Ovary (tissue), 3 donors: ENCODE measurements around the gene RASA3.

Source experiments
- EP300 ChIP-seq: sonication (generic); formaldehyde crosslinking; IDR thresholded peaks from one replicate; pipeline ENCODE4 v1.6.1; 2017; ENCODE audit warnings: antibody characterized with exemption
- TF ChIP-seq, protein P1 (sequence below), 3 donors: fragments of 450-650 bp in 2 of 3; fragments of 200-600 bp in 1 of 3; IDR thresholded peaks; one replicate each; pipeline versions ENCODE4 v1.5.1 to v1.8.0; 2016 to 2022; ENCODE audit warnings: antibody characterized with exemption in 3 of 3, mild to moderate bottlenecking in 1 of 3
- donor health status: DM: no; HTN: no; CAD: no.

- TF ChIP-seq, protein P1, sequence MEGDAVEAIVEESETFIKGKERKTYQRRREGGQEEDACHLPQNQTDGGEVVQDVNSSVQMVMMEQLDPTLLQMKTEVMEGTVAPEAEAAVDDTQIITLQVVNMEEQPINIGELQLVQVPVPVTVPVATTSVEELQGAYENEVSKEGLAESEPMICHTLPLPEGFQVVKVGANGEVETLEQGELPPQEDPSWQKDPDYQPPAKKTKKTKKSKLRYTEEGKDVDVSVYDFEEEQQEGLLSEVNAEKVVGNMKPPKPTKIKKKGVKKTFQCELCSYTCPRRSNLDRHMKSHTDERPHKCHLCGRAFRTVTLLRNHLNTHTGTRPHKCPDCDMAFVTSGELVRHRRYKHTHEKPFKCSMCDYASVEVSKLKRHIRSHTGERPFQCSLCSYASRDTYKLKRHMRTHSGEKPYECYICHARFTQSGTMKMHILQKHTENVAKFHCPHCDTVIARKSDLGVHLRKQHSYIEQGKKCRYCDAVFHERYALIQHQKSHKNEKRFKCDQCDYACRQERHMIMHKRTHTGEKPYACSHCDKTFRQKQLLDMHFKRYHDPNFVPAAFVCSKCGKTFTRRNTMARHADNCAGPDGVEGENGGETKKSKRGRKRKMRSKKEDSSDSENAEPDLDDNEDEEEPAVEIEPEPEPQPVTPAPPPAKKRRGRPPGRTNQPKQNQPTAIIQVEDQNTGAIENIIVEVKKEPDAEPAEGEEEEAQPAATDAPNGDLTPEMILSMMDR (IDR thresholded peaks at IDR 0.05) = no peak
- TF ChIP-seq EP300 = no peak
Measured at GRCh38 chr13:114001331-114002008, 131.0 kb downstream of the RASA3 start.
